ENCODE results near the gene SMYD2. TPM values are rescaled to one million over a fixed set of nuclear protein-coding genes. Genes with fewer than 3 reads are reported as not detected.

Gene SMYD2
- total RNA-seq, 1 donor from 2014 or later, result 34.8 TPM

DNA sequence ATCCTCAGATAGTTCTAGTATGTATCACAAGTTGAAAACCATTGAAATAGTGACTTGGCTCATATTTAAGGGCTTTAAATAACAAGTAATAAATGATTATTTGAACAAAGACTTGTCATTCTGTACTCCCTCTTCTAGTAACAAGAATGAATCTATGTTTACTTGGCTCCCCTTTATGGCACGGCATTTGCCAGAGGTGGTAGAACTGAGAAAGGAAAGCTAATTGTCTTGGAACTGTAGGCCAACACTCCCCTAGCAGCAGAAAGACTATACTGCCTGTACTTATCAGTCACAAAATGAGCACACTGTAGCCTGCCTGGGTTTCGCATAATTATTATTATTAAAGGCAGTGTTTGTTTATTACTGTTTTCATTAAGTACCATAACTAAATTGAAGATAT lies 29.6 kb upstream of the SMYD2 start:
- no peaks in the 10 kb centered on the region for H3K36me3 Mint-ChIP-seq
- H3K9me3 Mint-ChIP-seq, result peaks cover 10% of the 10 kb centered on the region
- TF ChIP-seq, protein P1, sequence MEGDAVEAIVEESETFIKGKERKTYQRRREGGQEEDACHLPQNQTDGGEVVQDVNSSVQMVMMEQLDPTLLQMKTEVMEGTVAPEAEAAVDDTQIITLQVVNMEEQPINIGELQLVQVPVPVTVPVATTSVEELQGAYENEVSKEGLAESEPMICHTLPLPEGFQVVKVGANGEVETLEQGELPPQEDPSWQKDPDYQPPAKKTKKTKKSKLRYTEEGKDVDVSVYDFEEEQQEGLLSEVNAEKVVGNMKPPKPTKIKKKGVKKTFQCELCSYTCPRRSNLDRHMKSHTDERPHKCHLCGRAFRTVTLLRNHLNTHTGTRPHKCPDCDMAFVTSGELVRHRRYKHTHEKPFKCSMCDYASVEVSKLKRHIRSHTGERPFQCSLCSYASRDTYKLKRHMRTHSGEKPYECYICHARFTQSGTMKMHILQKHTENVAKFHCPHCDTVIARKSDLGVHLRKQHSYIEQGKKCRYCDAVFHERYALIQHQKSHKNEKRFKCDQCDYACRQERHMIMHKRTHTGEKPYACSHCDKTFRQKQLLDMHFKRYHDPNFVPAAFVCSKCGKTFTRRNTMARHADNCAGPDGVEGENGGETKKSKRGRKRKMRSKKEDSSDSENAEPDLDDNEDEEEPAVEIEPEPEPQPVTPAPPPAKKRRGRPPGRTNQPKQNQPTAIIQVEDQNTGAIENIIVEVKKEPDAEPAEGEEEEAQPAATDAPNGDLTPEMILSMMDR (IDR thresholded peaks at IDR 0.05; ENCODE audit: unreplicated experiment), result no peak
- no peak for DNase-seq (ENCODE audit: low spot score in 2 of 2, unreplicated experiment in 2 of 2)
- peaks cover 2% of the 10 kb centered on the region for H3K4me1 Mint-ChIP-seq
- no peaks in the 10 kb centered on the region for H3K27me3 Mint-ChIP-seq (ENCODE audit: low read depth)
- no peak overlapping the region for H3K27ac Mint-ChIP-seq
- H3K4me3 Mint-ChIP-seq, result no peak overlapping the region

- DNase-seq (ENCODE audit: low spot score in 2 of 2, unreplicated experiment in 2 of 2), result no peak
- Mint-ChIP-seq H3K36me3 (no peaks in the 10 kb centered on the region), H3K4me1 (peaks cover 2% of the 10 kb centered on the region), H3K27ac (no peak overlapping the region), H3K4me3 (no peak overlapping the region), H3K27me3 (ENCODE audit: low read depth) (no peaks in the 10 kb centered on the region), H3K9me3 (peaks cover 13% of the 10 kb centered on the region)
- TF ChIP-seq, protein P1 (IDR thresholded peaks at IDR 0.05; ENCODE audit: unreplicated experiment), result no peak
These were observed 25.4 kb upstream of the SMYD2 start for GRCh38 chr1:214255509-214255908.

GRCh38 chr1:214259353-214259977 lies 21.5 kb upstream of the SMYD2 start:
- Mint-ChIP-seq H3K4me1 (peaks cover 6% of the 10 kb centered on the region), H3K4me3 (no peak overlapping the region), H3K9me3 (peaks cover 13% of the 10 kb centered on the region), H3K27ac (no peak overlapping the region), H3K36me3 (no peaks in the 10 kb centered on the region), H3K27me3 (ENCODE audit: low read depth) (peaks cover 4% of the 10 kb centered on the region)
- TF ChIP-seq, protein P1 (IDR thresholded peaks at IDR 0.05; ENCODE audit: unreplicated experiment), result no peak
- DNase-seq (ENCODE audit: low spot score in 2 of 2, unreplicated experiment in 2 of 2), result no peak

- no peak overlapping the region for H3K27ac Mint-ChIP-seq
- peaks cover 4% of the 10 kb centered on the region for H3K27me3 Mint-ChIP-seq (ENCODE audit: low read depth)
- peaks cover 6% of the 10 kb centered on the region for H3K4me1 Mint-ChIP-seq
- no peak overlapping the region for H3K4me3 Mint-ChIP-seq
- H3K36me3 Mint-ChIP-seq, result no peaks in the 10 kb centered on the region
- TF ChIP-seq, protein P1 (IDR thresholded peaks at IDR 0.05; ENCODE audit: unreplicated experiment), result no peak
- no peak for DNase-seq (ENCODE audit: low spot score in 2 of 2, unreplicated experiment in 2 of 2)
- peaks cover 3% of the 10 kb centered on the region for H3K9me3 Mint-ChIP-seq
These were observed 20.3 kb upstream of the SMYD2 start for GRCh38 chr1:214260561-214261205.

DNA sequence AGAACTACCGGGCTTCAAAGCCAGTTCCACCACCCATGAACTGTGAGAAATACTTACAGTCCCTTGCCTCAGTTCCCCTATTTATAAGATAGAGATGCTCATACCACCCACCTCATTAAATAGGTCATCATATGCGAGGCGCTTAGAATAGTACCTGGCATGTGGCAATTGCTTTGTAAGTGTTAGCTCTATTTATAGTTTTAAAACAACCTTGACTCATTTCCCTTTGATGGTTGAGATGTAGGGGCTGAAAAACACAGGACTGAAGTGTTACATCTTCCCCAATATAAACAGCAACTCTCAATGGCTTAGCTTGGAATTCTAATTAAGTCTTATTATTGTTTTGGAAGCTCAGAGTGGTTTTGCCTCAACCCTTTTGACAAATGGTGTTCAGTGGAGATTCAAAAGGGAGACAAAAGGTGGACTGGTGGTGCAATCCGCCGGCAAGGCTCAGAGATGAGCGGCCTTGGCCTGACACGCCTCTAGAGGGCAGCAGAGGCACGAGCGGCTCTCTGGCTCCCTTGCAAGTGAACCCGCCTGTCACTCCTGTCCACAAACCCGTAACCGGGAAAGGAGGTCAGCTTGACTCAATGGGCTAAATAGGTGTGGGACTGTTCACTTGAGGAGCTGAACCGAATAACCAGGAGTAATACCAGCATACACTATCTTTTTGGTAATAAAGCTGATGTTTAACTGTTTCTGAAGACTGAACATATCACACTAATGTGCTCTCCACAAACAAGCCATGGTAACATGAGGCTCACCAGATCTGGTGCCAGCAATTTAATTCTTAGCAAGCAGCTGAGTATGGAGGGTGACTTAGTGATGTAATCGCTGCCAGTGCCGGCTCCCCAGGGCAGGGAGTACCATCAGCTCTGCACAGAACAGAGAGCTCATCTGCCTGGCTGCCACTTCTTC lies 19.5 kb upstream of the SMYD2 start:
- Mint-ChIP-seq H3K36me3 (no peaks in the 10 kb centered on the region), H3K27ac (no peak overlapping the region), H3K9me3 (peaks cover 3% of the 10 kb centered on the region), H3K27me3 (ENCODE audit: low read depth) (peaks cover 4% of the 10 kb centered on the region), H3K4me3 (peak overlapping the region; percentile 33), H3K4me1 (peaks cover 6% of the 10 kb centered on the region)
- DNase-seq (ENCODE audit: low spot score in 2 of 2, unreplicated experiment in 2 of 2), result peak; percentile 63 to 88
- TF ChIP-seq, protein P1 (IDR thresholded peaks at IDR 0.05; ENCODE audit: unreplicated experiment), result peak; percentile 68

Measured in mesothelial cell of epicardium (in vitro differentiated cells).